Smooth muscle cell (in vitro differentiated cells): Measurements from ENCODE around the gene JCHAIN. TPM values are rescaled to one million over a fixed set of nuclear protein-coding genes. Genes with fewer than 3 reads are reported as not detected.

ENCODE experiments used
- DNase-seq: peaks from one replicate; lab custom pipeline; 2025; ENCODE audit not compliant: unreplicated experiment; lab: John Stamatoyannopoulos, UW
- H2AFZ ChIP-seq: fragments of 200-600 bp; sonication (generic); 2 replicates; pipeline ENCODE4 v1.6.0; 2016; ENCODE audit warnings: antibody characterized with exemption, low read depth, mild to moderate bottlenecking
- H3F3A ChIP-seq: fragments of 200-600 bp; sonication (generic); 2 replicates; pipeline ENCODE4 v1.6.0; 2017; ENCODE audit warnings: antibody characterized with exemption, low read depth
- H3K27ac ChIP-seq: fragments of 200-600 bp; sonication (generic); 2 replicates; pipeline ENCODE4 v1.5.1; 2016; ENCODE audit warnings: low read depth, mild to moderate bottlenecking
- H3K27me3 ChIP-seq: fragments of 200-600 bp; sonication (generic); 2 replicates; pipeline ENCODE4 v1.6.1; 2016; ENCODE audit warnings: low read depth, mild to moderate bottlenecking
- H3K36me3 ChIP-seq: fragments of 200-600 bp; sonication (generic); 2 replicates; pipeline ENCODE4 v1.5.1; 2016; ENCODE audit warnings: low read depth
- H3K4me1 ChIP-seq: fragments of 200-600 bp; sonication (generic); 2 replicates; pipeline ENCODE4 v1.5.1; 2016; ENCODE audit warnings: low read depth
- H3K4me2 ChIP-seq: fragments of 200-600 bp; sonication (generic); 2 replicates; pipeline ENCODE4 v1.6.0; 2016; ENCODE audit warnings: mild to moderate bottlenecking
- H3K4me3 ChIP-seq: fragments of 200-600 bp; sonication (generic); 2 replicates; pipeline ENCODE4 v1.5.1; 2016; ENCODE audit warnings: mild to moderate bottlenecking
- H3K79me2 ChIP-seq: fragments of 200-600 bp; sonication (generic); 2 replicates; pipeline ENCODE4 v1.6.0; 2016; ENCODE audit warnings: low read depth, mild to moderate bottlenecking
- H3K9ac ChIP-seq: fragments of 200-600 bp; sonication (generic); 2 replicates; pipeline ENCODE4 v1.6.0; 2016; ENCODE audit warnings: low read depth
- H3K9me3 ChIP-seq: fragments of 200-600 bp; sonication (generic); replicated peaks from 2 replicates; pipeline ENCODE4 v1.5.1; 2016; ENCODE audit warnings: low read depth
- H4K20me1 ChIP-seq: fragments of 200-600 bp; sonication (generic); 2 replicates; pipeline ENCODE4 v1.6.0; 2016; ENCODE audit warnings: low read depth
- WGBS: methylation state at CpG from one replicate; pipeline ENCODE4 v1.1.7; 2016; ENCODE audit warnings: low lambda C conversion rate; 5-methylcytosine and 5-hydroxymethylcytosine counted together
- polyA plus RNA-seq: library from polyadenylated mRNA; unstranded; fragments of >200 nt; fragmentation: Nextera tagmentation; extraction: Ambion mirVana; gene quantifications from 2 replicates; pipeline ENCODE4 v1.2.1, GENCODE V29; 2016
- total RNA-seq: library from RNA; depleted of rRNA; stranded (reverse); fragments of >200 nt; gene quantifications from 2 replicates; pipeline ENCODE4 v1.2.3, GENCODE V29; 2014
- TF ChIP-seq, protein P1 (sequence below): fragments of 200-600 bp; sonication (generic); IDR thresholded peaks from 2 replicates; pipeline ENCODE4 v1.5.1; 2017; ENCODE audit warnings: borderline replicate concordance, mild to moderate bottlenecking, antibody characterized with exemption; ENCODE audit not compliant: insufficient read depth, poor library complexity, severe bottlenecking

Gene JCHAIN
- total and polyA plus RNA-seq, 2 experiments from 2014 or later, result not detected

DNA sequence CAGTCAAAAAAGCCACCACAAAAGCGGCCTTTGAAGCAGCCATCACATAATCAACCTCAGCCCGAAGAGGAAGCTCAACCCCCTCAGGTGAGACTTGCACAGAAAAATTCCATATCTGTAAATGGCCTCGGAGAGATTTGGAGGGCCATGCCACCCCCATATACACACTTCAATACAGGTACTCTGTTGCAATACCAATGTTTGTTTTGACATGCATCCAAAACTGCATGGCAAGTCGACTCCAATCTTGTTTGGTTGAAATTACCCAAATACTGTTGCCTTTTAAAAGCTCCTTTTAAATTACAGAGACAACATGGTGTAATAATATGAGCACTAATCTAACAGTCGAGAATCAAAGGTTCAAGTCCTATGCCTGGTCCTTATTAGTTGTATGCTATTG, 31.8 kb downstream of the JCHAIN start:
- Histone ChIP-seq H3K27ac (no peak overlapping the region), H3F3A (no peaks in the 10 kb centered on the region), H3K36me3 (no peaks in the 10 kb centered on the region), H3K4me3 (no peak overlapping the region), H3K9me3 (no peaks in the 10 kb centered on the region), H3K79me2 (no peaks in the 10 kb centered on the region), H4K20me1 (no peaks in the 10 kb centered on the region), H3K4me2 (no peak overlapping the region), H3K4me1 (no peaks in the 10 kb centered on the region), H3K9ac (no peak overlapping the region), H2AFZ (no peak overlapping the region), H3K27me3 (no peaks in the 10 kb centered on the region)
- no peak for DNase-seq
- TF ChIP-seq, protein P1, sequence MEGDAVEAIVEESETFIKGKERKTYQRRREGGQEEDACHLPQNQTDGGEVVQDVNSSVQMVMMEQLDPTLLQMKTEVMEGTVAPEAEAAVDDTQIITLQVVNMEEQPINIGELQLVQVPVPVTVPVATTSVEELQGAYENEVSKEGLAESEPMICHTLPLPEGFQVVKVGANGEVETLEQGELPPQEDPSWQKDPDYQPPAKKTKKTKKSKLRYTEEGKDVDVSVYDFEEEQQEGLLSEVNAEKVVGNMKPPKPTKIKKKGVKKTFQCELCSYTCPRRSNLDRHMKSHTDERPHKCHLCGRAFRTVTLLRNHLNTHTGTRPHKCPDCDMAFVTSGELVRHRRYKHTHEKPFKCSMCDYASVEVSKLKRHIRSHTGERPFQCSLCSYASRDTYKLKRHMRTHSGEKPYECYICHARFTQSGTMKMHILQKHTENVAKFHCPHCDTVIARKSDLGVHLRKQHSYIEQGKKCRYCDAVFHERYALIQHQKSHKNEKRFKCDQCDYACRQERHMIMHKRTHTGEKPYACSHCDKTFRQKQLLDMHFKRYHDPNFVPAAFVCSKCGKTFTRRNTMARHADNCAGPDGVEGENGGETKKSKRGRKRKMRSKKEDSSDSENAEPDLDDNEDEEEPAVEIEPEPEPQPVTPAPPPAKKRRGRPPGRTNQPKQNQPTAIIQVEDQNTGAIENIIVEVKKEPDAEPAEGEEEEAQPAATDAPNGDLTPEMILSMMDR, result no peak
- 88% methylated on average over 5 of the region's 5 CpGs for WGBS

DNA sequence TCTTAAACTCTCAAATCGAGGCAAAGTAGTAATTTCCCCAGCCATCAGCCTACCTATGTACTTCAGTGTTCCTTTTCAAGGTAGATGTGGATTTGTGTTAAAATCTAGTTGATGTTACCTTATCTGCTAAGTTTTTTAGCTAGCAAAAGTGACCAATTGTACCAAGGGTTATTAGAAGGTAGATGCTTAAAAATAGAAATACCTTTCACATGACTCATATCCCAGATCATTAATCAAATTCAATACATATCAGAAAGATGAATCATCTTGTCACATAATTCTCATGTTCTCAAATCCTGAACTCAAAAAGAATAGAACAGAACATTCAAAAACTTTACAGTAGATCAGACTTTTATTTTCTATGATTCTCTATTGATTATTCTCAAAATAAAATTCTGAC, 34.3 kb downstream of the JCHAIN start:
- Histone ChIP-seq H3K27ac (no peak overlapping the region), H3K4me3 (no peak overlapping the region), H4K20me1 (no peaks in the 10 kb centered on the region), H3K36me3 (no peaks in the 10 kb centered on the region), H3K79me2 (no peaks in the 10 kb centered on the region), H3K4me2 (no peak overlapping the region), H3F3A (no peaks in the 10 kb centered on the region), H3K9ac (no peak overlapping the region), H2AFZ (no peak overlapping the region), H3K4me1 (no peaks in the 10 kb centered on the region), H3K9me3 (no peaks in the 10 kb centered on the region), H3K27me3 (no peaks in the 10 kb centered on the region)
- DNase-seq, result no peak
- WGBS, result 91% methylated on average over 1 of the region's 1 CpG
- TF ChIP-seq, protein P1, result no peak

DNA sequence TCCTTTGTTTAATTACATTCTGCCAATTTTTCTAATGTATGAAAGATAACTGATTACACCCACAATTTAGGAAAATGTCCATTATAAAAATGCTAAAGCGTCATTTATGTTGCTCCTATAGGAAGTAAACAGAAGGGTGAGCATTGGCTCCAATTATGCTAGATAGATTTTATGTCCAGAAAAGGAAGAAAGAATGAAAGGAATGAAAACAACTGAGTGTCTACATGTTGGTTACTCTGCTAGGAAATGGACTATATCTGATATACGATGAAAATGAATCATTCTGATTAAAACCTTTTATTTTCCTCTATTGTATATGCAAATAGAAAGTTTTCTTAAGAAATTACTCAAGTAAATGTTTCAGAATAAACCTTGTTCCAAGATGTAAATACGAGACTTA, 36.1 kb downstream of the JCHAIN start:
- H3K79me2 ChIP-seq, result no peaks in the 10 kb centered on the region
- H3K9ac ChIP-seq, result no peak overlapping the region
- no peak for DNase-seq
- no peaks in the 10 kb centered on the region for H4K20me1 ChIP-seq
- no peak overlapping the region for H3K4me3 ChIP-seq
- H3K4me1 ChIP-seq, result no peaks in the 10 kb centered on the region
- no peaks in the 10 kb centered on the region for H3K27me3 ChIP-seq
- H2AFZ ChIP-seq, result no peak overlapping the region
- H3F3A ChIP-seq, result no peaks in the 10 kb centered on the region
- H3K36me3 ChIP-seq, result no peaks in the 10 kb centered on the region
- no peak overlapping the region for H3K4me2 ChIP-seq
- 91% methylated on average over 3 of the region's 3 CpGs for WGBS
- no peak overlapping the region for H3K27ac ChIP-seq
- TF ChIP-seq, protein P1, result no peak
- no peaks in the 10 kb centered on the region for H3K9me3 ChIP-seq

DNA sequence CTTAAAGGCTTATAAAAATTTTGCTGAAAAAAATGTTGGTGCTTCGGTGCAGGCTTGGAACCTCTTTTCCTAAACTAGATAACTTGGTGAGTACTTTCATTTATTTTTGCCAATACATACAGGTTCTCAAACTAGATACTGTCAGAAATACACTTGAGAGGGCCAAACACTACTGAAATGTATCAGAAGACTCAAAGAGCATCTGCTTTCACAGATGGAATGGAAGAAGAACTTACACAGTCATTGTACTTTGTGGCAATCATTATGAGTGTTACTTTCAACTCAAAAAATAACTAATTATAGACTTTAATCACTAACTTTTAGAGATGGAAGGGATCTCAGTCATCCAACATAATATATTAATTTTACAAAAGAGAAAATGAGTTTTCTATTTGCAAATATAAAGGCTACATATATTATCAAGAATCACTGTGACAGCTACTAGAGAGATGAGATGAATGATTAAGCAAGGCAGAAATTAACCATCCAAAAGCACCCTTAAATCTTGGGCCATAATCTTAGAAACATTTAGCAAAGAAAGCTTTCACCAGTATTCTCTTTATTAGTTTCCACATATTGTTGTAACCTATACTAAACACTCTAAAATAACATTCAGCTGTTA, 36.7 kb downstream of the JCHAIN start:
- Histone ChIP-seq H3K27me3 (no peaks in the 10 kb centered on the region), H3K4me3 (no peak overlapping the region), H3K36me3 (no peaks in the 10 kb centered on the region), H3K9me3 (no peaks in the 10 kb centered on the region), H3K9ac (no peak overlapping the region), H2AFZ (peak overlapping the region; percentile 33), H3K4me1 (no peaks in the 10 kb centered on the region), H4K20me1 (no peaks in the 10 kb centered on the region), H3K4me2 (no peak overlapping the region), H3K79me2 (no peaks in the 10 kb centered on the region), H3K27ac (no peak overlapping the region), H3F3A (no peaks in the 10 kb centered on the region)
- TF ChIP-seq, protein P1, result no peak
- 83% methylated on average over 1 of the region's 1 CpG for WGBS
- DNase-seq, result no peak
